ENCODE measurements around the gene VASH1.

The VASH1 gene

DNA sequence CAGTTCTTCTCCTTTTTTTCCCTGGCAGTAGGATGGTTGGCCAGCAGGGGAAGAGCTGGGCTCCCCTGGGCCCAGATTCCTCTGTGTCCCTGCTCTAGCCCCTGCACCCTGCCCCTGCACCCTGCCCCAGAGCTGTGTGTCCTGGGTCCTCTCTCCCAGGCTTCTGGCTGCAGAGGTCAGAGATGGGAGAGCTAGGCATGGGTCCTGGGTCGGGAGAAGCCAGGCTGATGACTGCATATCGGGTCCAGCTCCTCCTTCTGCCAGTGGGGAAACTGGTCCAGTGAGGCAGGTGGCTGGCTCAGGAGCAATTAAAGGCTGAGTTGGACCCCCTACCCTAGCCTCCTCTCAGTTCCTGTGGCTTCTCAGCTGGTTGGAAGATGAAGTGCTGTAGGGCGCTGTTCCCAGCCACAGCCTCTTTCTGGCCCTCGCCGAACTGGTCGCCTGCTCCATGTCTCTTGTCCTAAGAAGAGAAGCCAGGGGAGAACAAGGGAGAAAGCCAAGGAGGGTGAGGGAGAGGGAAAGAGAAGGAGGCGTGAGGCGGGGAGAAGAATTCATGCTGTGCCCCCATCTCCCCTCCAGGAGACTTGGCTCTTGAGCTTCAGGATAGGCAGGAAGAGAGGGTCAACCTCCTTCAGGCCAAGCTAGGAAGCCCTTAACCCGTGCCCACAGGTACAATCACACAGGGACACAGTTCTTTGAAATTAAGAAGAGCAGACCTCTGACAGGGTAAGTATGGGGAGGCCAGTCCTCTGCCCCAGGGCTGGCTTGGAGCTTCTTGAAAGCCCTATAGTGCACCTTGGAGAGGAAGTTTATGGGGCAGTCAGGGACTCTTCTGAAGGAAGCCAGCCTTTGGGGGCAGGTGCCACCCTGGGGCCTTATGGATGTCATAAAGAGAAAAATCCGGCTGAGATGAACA is 9.5 kb downstream of the VASH1 start:
- H3K36me3 ChIP-seq (ENCODE audit: insufficient read depth, low read length): no peaks in the 10 kb centered on the region
- H3F3A ChIP-seq (ENCODE audit: low read depth): no peaks in the 10 kb centered on the region
- TF ChIP-seq CTCF (conservative IDR thresholded peaks at IDR 0.05; ENCODE audit: low read length): no peak
- TF ChIP-seq EZH2phosphoT487 (IDR thresholded peaks at IDR 0.05; ENCODE audit: borderline replicate concordance): no peak
- H3K4me3 ChIP-seq (ENCODE audit: low read length, poor library complexity, severe bottlenecking): no peak overlapping the region
- H3K4me1 ChIP-seq (ENCODE audit: insufficient read depth, low read length, poor library complexity, severe bottlenecking): peaks cover 34% of the 10 kb centered on the region
- H3K9me2 ChIP-seq (replicated peaks; ENCODE audit: low read depth, low read length): no peaks in the 10 kb centered on the region
- H3K9ac ChIP-seq (ENCODE audit: low read depth, low read length, poor library complexity, severe bottlenecking): peak overlapping the region; percentile 17
- no peak overlapping the region for H2AFZ ChIP-seq (ENCODE audit: low read length)
- H3K4me2 ChIP-seq (ENCODE audit: low read depth, low read length, poor library complexity, severe bottlenecking): no peak overlapping the region
- H3K79me2 ChIP-seq (ENCODE audit: insufficient read depth, low read length): no peaks in the 10 kb centered on the region
- no peaks in the 10 kb centered on the region for H3K9me3 ChIP-seq (ENCODE audit: insufficient read depth, low read depth, low read length)
- no peaks in the 10 kb centered on the region for H3K27me3 ChIP-seq (ENCODE audit: insufficient read depth, low read length, poor library complexity, severe bottlenecking)
- no peaks in the 10 kb centered on the region for H4K20me1 ChIP-seq (ENCODE audit: insufficient read depth, low read length, poor library complexity, severe bottlenecking)

- Histone ChIP-seq H2AFZ (ENCODE audit: low read length) (no peak overlapping the region), H3K4me2 (ENCODE audit: low read depth, low read length, poor library complexity, severe bottlenecking) (no peak overlapping the region), H3F3A (ENCODE audit: low read depth) (no peaks in the 10 kb centered on the region), H3K9ac (ENCODE audit: low read depth, low read length, poor library complexity, severe bottlenecking) (no peak overlapping the region), H4K20me1 (ENCODE audit: insufficient read depth, low read length, poor library complexity, severe bottlenecking) (no peaks in the 10 kb centered on the region), H3K4me1 (ENCODE audit: insufficient read depth, low read length, poor library complexity, severe bottlenecking) (peaks cover 34% of the 10 kb centered on the region), H3K9me2 (replicated peaks; ENCODE audit: low read depth, low read length) (no peaks in the 10 kb centered on the region), H3K79me2 (ENCODE audit: insufficient read depth, low read length) (no peaks in the 10 kb centered on the region), H3K27me3 (ENCODE audit: insufficient read depth, low read length, poor library complexity, severe bottlenecking) (no peaks in the 10 kb centered on the region), H3K36me3 (ENCODE audit: insufficient read depth, low read length) (no peaks in the 10 kb centered on the region), H3K9me3 (ENCODE audit: insufficient read depth, low read depth, low read length) (no peaks in the 10 kb centered on the region), H3K4me3 (ENCODE audit: low read length, poor library complexity, severe bottlenecking) (no peak overlapping the region)
- TF ChIP-seq CTCF (conservative IDR thresholded peaks at IDR 0.05; ENCODE audit: low read length) (no peak), EZH2phosphoT487 (IDR thresholded peaks at IDR 0.05; ENCODE audit: borderline replicate concordance) (no peak)
These were observed 10.2 kb downstream of the VASH1 start for GRCh38 chr14:76771437-76771980.

DNA sequence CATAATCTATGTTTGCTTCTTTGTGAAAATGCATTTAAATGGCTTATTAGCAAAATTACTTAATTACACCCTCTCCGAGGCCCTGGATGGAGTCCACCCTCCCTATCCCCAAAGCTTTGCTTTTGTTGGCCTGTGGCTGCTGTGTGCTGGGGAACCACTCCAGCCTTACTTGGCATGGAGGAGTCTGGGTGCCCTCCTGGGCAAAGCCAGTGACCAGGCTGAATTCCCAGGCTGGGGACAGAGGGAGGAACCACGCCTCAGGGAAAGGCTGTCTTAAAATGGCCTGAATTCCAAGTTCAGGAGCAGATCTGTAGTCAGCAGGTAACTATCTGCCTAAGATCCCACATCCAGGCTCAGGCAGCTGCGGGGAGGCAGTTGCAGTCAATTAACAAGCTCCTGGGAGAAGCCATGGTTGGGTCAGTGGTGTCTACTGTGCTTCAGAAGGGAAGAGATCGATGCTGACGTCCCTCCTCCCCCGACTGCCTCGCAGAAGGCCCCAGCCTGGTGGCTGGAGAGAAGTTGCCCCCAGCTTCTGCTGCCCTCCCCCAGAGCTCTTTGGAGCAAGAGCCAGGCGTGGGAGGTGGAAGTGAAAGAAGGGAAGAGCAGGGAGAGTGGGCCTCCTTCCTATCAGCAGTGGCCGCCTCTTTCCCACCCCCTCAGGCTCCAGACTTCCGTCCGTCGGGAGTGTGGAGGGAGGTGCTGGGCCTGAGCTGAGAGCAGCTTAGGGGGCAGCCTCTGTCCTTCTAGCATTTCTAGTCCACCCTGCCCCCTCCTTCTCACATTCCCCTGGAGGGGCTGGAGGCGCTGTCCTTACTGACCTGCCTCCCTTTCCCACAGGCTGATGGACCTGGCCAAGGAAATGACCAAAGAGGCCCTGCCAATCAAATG is 11.3 kb downstream of the VASH1 start:
- no peak overlapping the region for H3K4me2 ChIP-seq (ENCODE audit: low read depth, low read length, poor library complexity, severe bottlenecking)

More for the DNA sequence above, 11.3 kb downstream of the VASH1 start:
- no peaks in the 10 kb centered on the region for H3F3A ChIP-seq (ENCODE audit: low read depth)
- no peak overlapping the region for H3K4me3 ChIP-seq (ENCODE audit: low read length, poor library complexity, severe bottlenecking)
- H2AFZ ChIP-seq (ENCODE audit: low read length): no peak overlapping the region
- H3K9me2 ChIP-seq (replicated peaks; ENCODE audit: low read depth, low read length): no peaks in the 10 kb centered on the region
- no peaks in the 10 kb centered on the region for H3K79me2 ChIP-seq (ENCODE audit: insufficient read depth, low read length)
- H3K36me3 ChIP-seq (ENCODE audit: insufficient read depth, low read length): no peaks in the 10 kb centered on the region
- no peak overlapping the region for H3K9ac ChIP-seq (ENCODE audit: low read depth, low read length, poor library complexity, severe bottlenecking)
- H3K27me3 ChIP-seq (ENCODE audit: insufficient read depth, low read length, poor library complexity, severe bottlenecking): no peaks in the 10 kb centered on the region
- TF ChIP-seq EZH2phosphoT487 (IDR thresholded peaks at IDR 0.05; ENCODE audit: borderline replicate concordance): no peak
- no peak for TF ChIP-seq CTCF (conservative IDR thresholded peaks at IDR 0.05; ENCODE audit: low read length)
- H4K20me1 ChIP-seq (ENCODE audit: insufficient read depth, low read length, poor library complexity, severe bottlenecking): no peaks in the 10 kb centered on the region
- peaks cover 33% of the 10 kb centered on the region for H3K4me1 ChIP-seq (ENCODE audit: insufficient read depth, low read length, poor library complexity, severe bottlenecking)
- H3K9me3 ChIP-seq (ENCODE audit: insufficient read depth, low read depth, low read length): no peaks in the 10 kb centered on the region
